ENCODE data around the gene MATN1.

Gene MATN1

DNA sequence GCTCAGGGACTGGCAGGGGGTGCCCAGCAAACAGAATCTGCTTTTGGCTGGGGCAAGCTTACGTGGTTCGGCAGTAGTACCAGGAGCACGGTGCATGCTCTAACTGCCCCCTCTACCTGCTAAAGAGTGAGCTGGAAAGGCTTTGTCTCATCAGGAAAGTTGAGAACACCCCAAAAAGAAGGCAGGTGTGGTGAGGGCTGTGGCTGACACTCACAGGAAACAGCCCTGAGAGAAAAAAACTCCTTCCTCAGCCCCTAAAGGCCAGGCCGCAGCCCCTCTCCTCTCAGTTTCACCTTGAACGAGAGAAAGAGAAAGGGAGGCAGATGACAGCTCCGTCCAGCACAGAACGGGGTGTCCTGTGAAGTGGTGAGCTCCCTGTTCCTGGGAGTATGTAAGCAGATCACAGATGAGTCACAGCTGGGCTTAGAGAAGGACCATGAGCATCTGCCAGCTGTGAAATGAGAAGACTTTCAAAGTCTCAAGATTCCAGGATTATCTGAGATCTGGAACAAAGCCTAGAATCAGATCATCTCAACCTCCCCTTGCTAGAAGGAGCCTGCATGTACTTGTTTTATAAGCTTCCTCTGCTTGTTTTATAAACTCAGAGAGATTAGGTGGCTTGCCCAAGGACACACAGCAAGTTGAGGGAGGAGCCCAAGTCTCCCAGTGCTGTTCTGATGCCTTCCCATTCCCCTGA is 20.8 kb upstream of the MATN1 start:
- DNase-seq (ENCODE audit: low read depth) = no peak

DNA sequence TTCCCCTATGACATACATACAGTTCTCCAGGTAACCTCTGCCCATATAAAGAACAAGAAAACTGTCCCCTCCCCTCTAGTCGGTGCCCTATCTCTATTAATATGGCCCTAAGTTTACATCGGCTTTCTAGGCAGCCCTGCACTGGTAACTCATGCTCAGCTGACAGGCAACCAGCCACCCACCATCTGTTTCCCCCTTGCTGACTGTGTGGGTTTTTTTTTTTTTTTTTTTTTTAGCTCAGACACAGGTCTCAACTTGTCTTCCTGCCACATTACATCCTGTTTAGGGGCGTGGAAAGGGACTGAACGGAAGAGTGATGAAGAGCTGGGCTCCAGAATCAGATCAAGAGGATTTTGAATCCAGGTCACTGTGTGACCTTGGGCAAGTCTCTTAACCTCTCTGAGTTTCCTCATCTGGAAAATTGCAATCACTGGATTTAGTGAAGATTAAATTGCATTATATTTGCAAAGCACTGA is 20.2 kb upstream of the MATN1 start:
- peak; percentile 52 for DNase-seq (ENCODE audit: low read depth)

DNA sequence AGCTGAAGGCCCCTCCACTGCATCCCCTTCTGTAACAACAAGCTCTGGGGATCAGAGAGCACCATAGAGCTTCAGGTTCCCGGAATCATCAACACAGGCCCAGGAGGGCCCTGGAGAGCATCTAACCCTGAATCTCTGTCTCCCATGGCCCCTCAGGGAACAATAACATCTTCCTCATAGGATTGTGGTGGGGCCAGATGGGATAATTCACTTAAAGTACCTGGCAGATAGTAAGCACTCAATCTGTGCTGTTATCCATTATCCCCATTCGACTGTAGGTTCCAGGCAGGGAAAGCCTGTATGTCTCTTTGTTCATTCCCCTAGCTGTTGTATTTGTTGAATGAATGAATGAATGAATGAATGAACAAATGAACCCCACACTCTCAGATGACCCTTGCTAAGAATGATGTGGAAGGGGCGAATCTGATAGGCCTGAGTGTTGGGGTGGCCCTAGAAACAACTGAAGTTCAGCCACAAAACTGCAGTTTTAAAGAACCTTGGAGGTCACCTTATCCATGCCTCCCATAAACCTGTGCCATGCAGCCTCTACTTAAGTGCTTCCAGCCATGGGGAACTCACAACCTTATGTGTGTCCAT is 19.7 kb upstream of the MATN1 start:
- DNase-seq (ENCODE audit: low read depth) = no peak

DNA sequence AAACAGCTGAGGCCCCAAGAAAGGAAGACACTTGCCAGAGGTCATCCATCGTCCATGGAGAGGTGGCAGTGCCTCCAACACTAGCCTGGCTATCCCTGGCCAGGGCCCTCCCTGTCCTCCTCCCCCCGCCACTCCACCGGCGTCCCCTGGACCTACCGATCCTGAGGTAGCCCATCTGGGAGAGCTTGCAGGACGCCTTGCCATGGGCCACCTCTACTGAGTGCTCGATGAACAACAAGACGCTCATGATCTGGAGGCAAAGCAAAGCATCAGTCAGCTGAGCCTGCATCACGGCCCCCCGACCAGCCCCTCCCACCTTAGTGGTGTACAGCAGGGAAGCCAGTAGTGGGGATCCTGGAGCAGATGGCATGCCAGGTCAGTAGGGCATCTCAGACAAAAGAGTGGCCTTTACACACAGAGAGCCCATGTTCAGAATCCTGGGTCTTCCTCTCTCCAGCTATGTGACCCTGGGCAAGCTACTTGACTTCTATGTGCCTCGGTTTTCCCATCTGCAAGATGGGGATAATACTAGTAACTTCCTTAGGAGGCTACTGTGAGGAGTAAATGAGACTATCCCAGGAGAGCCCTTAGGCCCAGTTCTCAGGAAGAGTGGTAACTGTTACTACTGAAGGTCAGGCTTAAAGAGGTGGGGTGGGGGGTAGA is 19.0 kb upstream of the MATN1 start:
- no peak for DNase-seq (ENCODE audit: low read depth)

DNA sequence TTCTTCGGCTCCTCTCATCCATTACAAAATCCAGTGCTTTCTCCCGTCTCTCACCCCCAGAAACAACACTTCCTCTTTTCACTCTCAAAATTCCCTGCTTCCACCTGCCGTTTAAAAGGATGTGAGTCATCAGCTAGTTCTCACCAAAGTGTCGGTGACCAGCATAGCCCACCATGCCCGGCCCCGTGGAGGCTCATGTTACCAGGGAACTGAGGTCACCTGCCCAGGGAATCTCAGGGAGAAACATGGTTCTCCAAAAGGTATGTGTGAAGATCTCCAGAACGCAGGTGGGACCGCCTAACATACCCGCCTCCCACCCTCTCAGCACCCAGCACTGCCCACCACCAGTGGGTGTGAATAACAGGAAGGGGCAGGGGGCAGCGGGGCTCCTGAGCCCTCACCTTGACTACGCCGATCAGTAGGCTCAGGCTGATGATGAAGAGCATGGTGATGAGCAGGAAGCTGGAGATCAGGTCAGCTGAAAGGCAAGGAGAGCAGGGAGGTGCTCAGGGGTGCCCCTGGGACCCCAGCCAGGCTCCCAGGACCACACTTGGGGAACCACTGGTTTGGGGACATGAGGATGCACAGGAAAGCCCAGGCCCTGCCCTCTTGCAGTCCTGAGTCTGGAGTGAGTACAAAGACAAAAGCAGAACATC is 18.0 kb upstream of the MATN1 start:
- DNase-seq (ENCODE audit: low read depth) = no peak

DNA sequence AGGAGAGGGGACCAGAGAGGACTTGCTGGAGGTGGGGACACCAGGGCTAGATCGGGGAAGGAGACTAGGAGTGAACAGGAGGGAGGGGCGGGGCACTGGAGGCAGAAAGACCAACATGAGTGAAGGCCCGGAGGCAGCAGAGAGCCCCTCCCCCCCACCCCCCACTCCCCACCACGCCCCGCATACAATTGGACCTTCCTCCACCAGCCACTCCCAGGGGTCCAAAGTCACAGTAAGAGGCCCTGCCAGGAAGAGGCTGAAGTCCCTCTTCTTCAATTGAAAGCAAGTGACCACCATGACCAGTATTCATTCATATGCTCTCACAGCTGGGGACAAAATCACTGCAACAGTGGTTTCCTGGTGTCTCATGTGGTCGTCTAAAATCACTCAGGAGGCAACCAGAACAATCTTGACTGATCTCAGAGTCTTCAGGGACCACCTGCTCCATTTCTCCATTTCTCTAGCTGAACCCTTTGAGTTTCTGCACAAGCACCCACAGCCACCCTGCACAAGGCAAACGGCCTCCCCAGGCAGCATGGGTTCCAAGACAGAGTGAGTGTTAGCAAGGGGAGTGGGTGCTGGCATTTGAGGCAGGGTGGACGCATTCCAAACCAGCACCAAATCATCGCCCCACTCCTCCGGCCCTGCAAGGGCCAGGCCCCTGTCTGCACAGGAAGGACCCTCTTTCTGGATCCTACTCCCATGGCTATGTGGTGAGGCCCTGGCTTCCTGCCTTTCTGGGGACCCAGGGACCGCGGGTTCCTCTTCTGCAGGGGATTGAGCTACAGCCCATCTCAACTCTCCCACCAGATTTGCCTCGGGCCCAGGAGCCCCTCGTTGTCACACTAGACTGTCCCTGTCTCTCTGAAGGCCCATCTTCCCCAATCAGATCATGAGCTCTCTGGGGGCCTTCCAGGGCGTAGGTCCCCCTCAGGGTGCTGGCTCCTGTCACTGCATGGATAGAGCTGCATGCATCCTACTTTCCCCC is 17.2 kb upstream of the MATN1 start:
- DNase-seq (ENCODE audit: low read depth) = no peak

DNA sequence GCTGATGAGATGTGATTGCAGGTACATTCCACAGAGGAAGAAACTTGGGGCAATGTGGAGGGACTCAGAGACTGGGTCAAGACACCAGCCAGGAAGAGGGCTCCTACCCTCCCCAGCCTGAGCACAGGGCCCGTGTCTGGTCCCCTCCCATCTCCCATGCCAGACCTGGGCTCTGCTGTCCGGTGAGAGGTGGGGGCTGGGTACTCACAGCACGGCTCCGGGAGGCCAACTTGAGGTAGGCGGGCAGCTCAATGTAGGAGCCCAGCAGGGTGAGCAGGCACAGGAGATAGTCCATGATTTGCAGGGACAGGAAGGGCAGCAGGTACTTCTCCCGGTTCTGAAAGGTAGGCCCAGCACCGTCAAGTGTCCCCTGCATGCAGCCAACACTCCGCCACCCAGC is 16.2 kb upstream of the MATN1 start:
- no peak for DNase-seq (ENCODE audit: low read depth)

DNA sequence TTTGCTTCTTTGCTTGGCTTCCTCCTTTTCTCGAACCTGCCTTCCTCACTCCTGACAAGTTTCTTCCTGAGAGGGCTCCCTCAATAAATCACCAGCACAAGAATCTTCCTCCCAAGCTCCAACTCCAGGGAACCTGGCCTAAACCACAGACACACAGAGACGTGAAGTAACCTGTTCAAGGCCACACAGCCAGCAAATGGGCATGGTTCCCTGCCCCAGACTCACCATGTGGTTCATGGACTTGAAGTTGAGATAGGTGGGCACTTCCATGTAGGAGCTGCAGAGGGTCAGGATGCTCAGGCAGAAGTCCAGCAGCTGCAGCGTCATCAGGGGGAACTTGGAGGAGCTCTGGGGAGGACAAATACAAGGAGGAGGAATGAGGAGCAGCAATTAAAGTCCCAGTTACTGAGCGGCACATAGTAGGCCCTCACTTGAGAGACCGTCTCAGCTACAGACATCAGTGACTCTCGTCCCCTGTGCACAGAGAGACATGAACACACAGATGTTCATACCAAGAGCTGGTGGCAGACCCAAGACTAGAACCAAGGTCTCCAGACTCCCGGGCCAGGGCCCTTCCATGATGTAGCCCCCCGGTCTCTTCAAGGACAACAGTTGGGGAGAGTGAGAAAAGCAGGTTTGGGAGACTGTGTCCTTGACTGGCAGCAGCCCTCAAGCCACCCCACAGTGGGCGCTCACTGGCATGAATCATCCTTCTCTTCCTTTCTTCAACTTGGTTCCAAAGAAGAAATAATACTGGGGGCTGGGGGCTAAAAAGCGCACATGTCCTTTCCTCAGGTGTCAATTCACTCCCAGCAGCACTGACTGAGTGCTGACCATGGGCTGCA is 15.6 kb upstream of the MATN1 start:
- no peak for DNase-seq (ENCODE audit: low read depth)

DNA sequence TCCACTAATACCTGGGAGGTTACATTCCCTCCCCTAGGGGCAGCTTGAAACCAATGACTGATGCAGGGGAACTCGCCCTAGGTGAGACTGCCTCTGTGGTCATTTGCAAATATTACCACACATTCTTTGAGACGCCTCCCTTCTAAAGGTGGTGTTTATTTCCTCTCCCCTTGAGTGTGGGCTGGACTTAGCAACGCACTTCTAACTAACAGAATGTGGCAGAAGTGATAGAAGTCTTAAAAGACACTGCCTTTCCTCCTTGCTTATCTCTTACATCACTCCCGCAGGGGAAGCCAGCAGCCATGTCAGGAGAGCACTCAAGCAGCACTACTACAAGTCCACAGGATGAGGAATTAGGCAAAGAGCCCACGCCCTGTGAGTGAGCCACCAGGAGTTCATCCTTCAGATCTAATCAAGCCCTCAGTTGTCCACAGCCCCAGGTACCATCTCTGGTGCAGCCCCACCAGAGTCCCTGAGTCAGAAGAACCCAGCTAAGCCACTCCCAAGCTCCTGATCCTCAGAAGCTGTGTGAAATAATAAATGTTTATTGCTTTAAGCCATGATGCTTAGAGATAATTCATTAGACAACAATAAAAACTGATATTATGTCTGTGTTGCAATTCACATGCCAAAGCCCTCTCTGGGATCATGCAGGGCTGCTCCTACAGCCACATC is 14.8 kb upstream of the MATN1 start:
- DNase-seq (ENCODE audit: low read depth) = no peak

DNA sequence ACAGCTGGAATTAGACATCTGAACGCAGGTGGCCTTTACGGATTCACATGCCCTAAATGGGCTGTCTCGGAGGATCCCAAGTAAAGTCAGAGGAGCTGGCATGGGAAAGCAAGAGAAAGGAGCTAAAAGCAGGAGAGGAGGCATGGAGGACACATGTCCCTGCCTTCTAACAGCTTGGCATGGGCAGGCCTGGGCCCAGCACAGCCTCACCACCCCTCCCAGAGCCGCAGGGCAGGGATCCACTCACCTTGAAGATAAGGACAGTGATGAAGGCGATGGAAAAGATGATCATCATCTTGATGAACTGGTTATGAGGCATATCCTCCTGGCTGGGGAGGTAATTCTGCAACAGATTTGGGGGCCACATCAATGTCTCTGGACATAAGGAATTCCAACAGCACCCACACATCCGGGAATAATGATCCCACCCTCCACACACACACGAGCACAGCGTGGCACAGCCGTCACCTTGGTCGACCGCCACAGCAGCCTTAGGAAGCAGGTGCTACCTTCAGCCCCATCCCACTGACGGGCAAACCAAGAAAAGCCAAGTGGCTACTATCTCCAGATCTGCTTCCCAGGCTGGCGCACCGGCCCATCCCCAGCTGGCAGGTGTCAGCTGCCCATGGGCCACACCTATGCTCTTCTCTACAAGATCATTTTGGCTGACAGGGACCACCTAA is 14.1 kb upstream of the MATN1 start:
- no peak for DNase-seq (ENCODE audit: low read depth)

DNA sequence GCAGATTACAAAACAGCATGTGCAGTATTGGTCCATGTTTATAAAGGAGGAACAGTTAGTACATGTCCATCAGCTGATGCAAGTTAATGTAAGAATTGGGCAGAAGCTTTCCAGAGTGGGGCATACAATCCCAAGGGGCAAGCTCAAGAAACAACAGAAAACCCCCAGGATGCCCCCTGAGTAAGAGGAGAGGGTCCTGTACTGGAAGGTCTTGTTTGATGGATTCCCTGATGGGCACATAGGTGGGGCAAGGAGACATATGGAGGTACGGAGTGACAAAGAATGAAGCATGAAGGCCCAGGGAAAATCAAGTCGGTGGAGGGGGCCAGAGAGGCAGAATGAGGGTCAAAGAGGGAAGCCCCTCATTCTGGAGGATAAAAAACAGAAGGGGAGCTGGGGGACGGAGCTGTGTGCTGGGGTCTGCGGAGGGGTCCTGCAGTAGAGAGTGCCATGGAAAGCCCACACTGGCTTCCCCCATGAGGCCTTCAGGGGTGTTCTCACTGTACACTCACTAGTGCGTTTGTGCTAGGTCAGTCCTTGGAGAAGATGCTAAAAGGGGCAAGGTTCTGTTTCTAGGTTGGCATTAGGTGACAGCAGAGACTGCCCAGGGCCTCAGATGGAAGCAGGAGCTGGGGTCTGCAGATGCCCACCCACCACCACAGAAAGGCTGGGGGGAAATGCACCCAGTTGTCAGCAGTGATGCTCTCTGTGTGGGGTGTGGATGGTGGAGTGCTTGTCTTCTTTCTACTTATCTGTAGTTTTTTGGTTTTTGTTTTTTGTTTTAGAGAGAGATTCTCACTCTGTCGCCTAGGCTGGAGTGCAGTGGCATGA is 12.5 kb upstream of the MATN1 start:
- no peak for DNase-seq (ENCODE audit: low read depth)

DNA sequence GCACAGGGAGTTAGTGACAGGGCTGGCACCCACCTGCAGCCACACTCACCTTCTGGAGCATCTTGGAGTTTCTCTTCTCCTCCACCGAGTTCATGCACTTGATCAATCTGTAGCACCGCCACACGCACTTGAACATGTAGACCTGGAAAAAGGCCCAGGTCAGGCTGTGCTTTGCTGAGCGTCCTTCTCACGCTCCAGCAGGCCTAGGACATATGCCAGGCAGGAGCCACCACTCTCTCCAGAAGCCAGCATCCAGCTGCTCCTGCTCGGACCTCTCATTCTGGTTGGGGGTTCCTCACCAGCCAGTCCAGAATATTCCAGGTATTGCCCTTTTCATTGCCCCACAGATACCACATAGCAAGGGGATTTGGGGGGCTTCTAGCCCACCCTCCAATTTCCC is 11.7 kb upstream of the MATN1 start:
- no peak for DNase-seq (ENCODE audit: low read depth)

DNA sequence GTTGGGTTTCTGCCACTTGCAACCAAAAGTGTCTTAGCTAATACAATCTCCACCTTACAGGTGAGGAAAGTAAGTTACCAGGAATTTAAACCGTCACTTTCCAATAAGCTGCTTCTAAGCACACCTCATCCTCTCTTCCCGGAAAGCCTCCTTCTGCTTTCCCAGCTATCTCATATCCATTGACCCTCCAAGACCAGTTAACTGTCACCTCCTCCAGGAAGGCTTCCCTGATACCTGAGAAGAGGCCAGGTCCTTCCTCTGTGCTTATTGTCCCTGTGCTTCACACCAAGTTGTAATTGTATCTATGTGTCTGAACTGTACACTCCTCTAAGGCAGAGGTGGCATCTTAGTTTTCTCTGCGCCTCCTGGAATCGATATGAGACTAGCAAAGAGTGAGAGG is 11.2 kb upstream of the MATN1 start:
- no peak for DNase-seq (ENCODE audit: low read depth)

DNA sequence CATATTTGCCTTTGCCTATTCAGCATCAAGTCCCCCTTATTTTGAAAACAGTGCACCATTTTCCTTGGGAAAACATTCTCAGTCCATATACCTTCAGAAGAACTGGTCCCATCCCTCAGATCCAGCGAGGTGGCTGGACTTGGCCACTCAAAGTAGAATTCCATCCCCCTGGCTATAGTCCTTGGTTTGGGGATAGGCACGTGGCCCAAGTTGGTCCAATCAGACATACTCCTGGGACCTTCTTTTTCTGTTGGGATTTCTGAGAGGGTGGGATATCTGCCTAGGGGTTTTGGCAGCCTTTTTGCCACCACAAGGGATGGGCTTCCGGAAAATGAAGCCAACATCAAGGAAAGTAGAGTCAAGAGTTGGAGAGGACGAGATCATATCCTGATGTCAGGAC is 10.7 kb upstream of the MATN1 start:
- no peak for DNase-seq (ENCODE audit: low read depth)

DNA sequence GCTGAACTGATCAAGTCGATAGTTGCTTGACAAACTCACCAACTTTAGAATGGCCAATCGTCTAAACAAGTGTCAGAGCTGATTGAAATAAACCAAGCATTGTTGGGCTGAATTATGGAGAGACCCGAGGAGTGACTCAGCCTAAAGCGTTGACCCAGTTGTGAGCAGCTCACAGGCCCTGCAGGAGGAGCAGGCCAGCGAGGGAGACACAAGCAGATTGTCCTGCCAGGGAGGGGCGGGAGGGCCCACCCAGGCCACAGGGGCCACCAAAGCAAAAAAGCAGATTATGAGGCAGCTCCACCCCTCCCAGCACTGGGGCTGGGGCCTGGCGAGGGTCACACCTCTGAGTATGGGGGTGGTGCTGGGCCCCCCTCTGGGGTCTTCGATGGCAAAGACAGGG is 10.1 kb upstream of the MATN1 start:
- no peak for DNase-seq (ENCODE audit: low read depth)

DNA sequence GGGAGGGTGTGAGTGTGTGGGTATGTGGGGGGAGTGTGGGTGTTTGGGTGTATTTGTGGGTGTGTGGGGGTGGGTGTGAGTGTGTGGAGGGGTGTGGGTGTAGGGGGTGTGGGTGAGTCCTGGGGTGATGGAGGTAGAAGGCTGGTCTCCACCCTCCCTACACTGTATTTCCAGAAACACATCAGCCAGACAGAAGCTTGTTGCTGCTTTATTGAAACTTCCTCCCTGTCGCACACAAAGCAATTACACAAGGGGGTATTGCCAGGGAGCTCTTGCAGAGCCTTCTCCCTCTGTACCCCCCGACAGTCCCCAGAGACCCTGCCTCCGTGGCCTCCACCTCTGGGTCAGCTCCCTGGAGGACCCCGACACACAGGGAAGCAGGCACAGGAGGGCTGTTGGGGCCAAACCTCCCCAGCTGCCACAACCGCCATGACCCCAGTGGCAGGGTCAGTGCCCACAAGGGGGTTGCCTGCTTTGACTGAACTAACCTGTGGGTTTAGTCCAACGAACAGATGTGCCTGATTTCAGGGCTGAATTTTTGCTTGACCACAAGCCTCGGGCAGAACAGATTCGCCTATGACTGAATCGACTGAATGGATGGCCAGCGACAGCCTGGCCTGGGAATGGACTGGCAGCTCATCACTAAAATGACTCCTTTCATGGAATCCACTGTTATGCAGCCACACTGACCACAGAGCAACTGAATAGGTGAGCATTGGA is 9.1 kb upstream of the MATN1 start:
- DNase-seq (ENCODE audit: low read depth) = no peak

DNA sequence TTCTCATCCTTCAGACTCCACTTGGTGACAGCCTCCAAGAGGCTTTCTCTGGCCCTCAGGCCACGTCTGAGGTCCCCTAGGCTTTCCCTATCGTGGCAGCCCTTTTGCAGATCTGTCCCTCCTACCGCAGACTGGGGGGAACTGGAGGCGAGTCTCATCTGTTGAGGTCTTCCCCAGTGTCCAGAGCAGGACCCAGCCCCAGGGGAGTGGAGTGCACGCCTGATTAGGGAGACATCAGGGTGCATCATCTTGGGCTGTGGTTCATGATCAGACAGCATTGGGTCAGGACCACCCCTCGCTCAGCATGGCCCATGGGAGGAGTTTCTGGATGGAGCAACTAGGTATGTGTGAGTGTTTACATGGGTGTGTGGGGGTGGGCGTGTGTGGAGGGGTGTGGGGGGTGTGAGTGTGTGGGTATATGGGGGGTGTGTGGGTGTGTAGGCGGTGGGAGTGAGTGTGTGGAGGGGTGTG is 8.5 kb upstream of the MATN1 start:
- no peak for DNase-seq (ENCODE audit: low read depth)
